ENCODE results near the gene ABLIM3. TPM values are rescaled to one million over a fixed set of nuclear protein-coding genes. Genes with fewer than 3 reads are reported as not detected.

The ABLIM3 gene
- total and polyA plus RNA-seq, 2 experiments from 2014 or later: 0.19 to 2.2 TPM

- TF ChIP-seq ZNF114 (CRISPR knock-in tag; IDR thresholded peaks at IDR 0.05): no peak
- TF ChIP-seq NANOG (IDR thresholded peaks at IDR 0.05; ENCODE audit: borderline replicate concordance): no peak
- no peak for TF ChIP-seq STAT1 (IDR thresholded peaks at IDR 0.05; ENCODE audit: unreplicated experiment)
- no peak for TF ChIP-seq CTCF (conservative IDR thresholded peaks at IDR 0.05; ENCODE audit: low read depth in 2 of 2)
- no peak for TF ChIP-seq CREB1 (CRISPR knock-in tag; IDR thresholded peaks at IDR 0.05; ENCODE audit: low read depth)
- no peak for TF ChIP-seq EZH2phosphoT487 (IDR thresholded peaks at IDR 0.05; ENCODE audit: unreplicated experiment)
- TF ChIP-seq POLR2AphosphoS5 (IDR thresholded peaks at IDR 0.05; ENCODE audit: low read depth): no peak
- TF ChIP-seq EZH2 (IDR thresholded peaks at IDR 0.05; ENCODE audit: low read depth, unreplicated experiment): no peak
- no peak for TF ChIP-seq ZNF331 (CRISPR knock-in tag; IDR thresholded peaks at IDR 0.05; ENCODE audit: low read depth)
- no peak for TF ChIP-seq ZNF462 (CRISPR knock-in tag; IDR thresholded peaks at IDR 0.05)
- no peak for TF ChIP-seq REST (IDR thresholded peaks at IDR 0.05; ENCODE audit: unreplicated experiment)
- TF ChIP-seq ETS1 (IDR thresholded peaks at IDR 0.05): no peak
- TF ChIP-seq JUNB (IDR thresholded peaks at IDR 0.05; ENCODE audit: unreplicated experiment): no peak
- Mint-ChIP-seq H3K27me3 (ENCODE audit: insufficient read depth, low read depth, poor library complexity) (peaks cover 9% of the 10 kb centered on the region), H3K4me1 (no peaks in the 10 kb centered on the region), H3K4me3 (no peak overlapping the region), H3K36me3 (ENCODE audit: low read depth) (no peaks in the 10 kb centered on the region), H3K27ac (no peak overlapping the region), H3K9me3 (no peaks in the 10 kb centered on the region; the same call in 2 of the 3 replicates)
- Histone ChIP-seq H3K9me2 (ENCODE audit: insufficient read depth) (no peaks in the 10 kb centered on the region; the same call in 1 of the 2 replicates), H3K27ac (ENCODE audit: low read depth) (no peak overlapping the region), H4K20me1 (replicated peaks; ENCODE audit: insufficient read depth) (no peaks in the 10 kb centered on the region), H3K4me3 (no peak overlapping the region), H3K27me3 (ENCODE audit: insufficient read depth) (no peaks in the 10 kb centered on the region), H3F3A (replicated peaks; ENCODE audit: low read depth) (no peaks in the 10 kb centered on the region), H3K79me2 (replicated peaks; ENCODE audit: insufficient read depth) (no peaks in the 10 kb centered on the region), H3K4me1 (ENCODE audit: insufficient read depth) (no peaks in the 10 kb centered on the region), H2AFZ (no peak overlapping the region), H3K4me2 (no peak overlapping the region), H3K36me3 (ENCODE audit: insufficient read depth) (no peaks in the 10 kb centered on the region)
- no peak for DNase-seq (ENCODE audit: low spot score)
- ATAC-seq: no peak
Measured at GRCh38 chr5:149239917-149240316, 98.6 kb downstream of the ABLIM3 start.

All from GM23338 (cell line).